ENCODE results near the gene ASPHD2. TPM values are rescaled to one million over a fixed set of nuclear protein-coding genes. Genes with fewer than 3 reads are reported as not detected.
A peak's percentile ranks its signal among the peaks of the same experiment; 100 is the strongest.

Gene ASPHD2
- total RNA-seq, result 1 to 10 TPM in 2 of 4 donors, under 1 TPM in 2; 0.20 to 2.2 (median 1.2) TPM

- 0 to 2% methylated on average over 11 to 40 of the region's 96 CpGs for WGBS, 2 donors (ENCODE audit: low coverage in 1 of 2)
- in situ Hi-C loops (cut with MboI; ENCODE audit: low pct_ligation_motif_present in 1 of 4, low pct_unique_long_range_greater_than_20kb in 1 of 4, low sequenced_read_pairs in 3 of 4) (no loop called here), intact Hi-C loops (cut with DNase I; ENCODE audit: low total_unique reads) (no loop called here)
- H3K9me3 ChIP-seq, result no peaks in the 10 kb centered on the region
- peaks cover 5 to 16% (median 10%) of the 10 kb centered on the region in 4 donors for H3K4me1 ChIP-seq
- no peaks in the 10 kb centered on the region for H3K36me3 ChIP-seq
- DNase-seq, result peak; percentile 69
- peaks cover 14% of the 10 kb centered on the region for H3K27me3 ChIP-seq
- peak within 1 kb of the TSS; percentile 58 to 82 (median 64) for H3K4me3 ChIP-seq
- TF ChIP-seq POLR2A (IDR thresholded peaks at IDR 0.05) (peak; percentile 55), POLR2AphosphoS5 (IDR thresholded peaks at IDR 0.05) (peak in 1 of 3 donors; percentile 41), EP300 (IDR thresholded peaks at IDR 0.05; ENCODE audit: low read depth) (no peak)
- TF ChIP-seq, protein P1, sequence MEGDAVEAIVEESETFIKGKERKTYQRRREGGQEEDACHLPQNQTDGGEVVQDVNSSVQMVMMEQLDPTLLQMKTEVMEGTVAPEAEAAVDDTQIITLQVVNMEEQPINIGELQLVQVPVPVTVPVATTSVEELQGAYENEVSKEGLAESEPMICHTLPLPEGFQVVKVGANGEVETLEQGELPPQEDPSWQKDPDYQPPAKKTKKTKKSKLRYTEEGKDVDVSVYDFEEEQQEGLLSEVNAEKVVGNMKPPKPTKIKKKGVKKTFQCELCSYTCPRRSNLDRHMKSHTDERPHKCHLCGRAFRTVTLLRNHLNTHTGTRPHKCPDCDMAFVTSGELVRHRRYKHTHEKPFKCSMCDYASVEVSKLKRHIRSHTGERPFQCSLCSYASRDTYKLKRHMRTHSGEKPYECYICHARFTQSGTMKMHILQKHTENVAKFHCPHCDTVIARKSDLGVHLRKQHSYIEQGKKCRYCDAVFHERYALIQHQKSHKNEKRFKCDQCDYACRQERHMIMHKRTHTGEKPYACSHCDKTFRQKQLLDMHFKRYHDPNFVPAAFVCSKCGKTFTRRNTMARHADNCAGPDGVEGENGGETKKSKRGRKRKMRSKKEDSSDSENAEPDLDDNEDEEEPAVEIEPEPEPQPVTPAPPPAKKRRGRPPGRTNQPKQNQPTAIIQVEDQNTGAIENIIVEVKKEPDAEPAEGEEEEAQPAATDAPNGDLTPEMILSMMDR (IDR thresholded peaks at IDR 0.05), result no peak
- peak within 1 kb of the TSS; percentile 75 to 89 (median 86) for H3K27ac ChIP-seq
Measured at GRCh38 chr22:26428515-26429457, at the start of gene ASPHD2. ASPHD2 (plus strand) TSS chr22:26429260; CDS start chr22:26433616, 4,356 bp downstream.

DNA sequence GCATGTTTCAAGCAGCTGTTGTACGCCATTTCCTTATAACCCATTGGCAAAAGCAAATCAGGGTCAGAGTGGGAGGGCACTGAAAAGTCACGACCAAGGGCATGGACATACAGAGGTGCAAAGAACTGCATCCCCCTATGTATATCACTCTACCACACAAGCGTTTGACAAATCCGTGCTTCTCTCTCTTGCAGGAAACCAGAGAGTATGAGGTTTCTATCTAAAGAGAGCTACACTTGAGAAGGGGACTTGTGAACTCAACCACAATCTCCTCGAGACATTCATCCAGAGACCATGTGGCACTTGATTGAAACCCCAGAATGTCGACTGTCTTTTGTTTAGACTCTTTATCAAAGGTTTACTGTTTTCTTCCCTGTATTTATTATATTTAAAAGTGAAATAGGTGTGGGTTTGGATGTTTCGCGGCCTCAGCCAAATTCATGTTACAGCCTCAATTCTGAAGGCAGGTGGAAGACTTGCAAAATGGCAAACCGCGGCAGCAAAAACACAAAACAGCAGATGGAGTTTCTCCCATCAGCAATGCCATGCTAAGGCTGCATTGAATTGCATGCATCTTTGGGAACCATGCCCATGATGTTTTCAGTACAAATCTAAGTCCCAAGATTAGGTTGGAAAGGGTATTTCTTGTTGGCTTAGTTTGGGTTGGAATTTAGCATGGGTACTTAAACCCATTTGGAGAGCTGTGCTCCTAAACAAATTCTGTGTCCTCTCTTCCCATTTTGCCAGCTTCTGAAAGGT is 48.8 kb upstream of the ASPHD2 start:
- intact Hi-C loops (cut with DNase I; ENCODE audit: low total_unique reads), result no loop called here
- WGBS, 2 donors (ENCODE audit: low coverage in 1 of 2), result 63 to 67% methylated on average over 6 to 10 of the region's 10 CpGs
- in situ Hi-C loops (cut with MboI; ENCODE audit: low pct_ligation_motif_present in 1 of 4, low pct_unique_long_range_greater_than_20kb in 1 of 4, low sequenced_read_pairs in 3 of 4), result no loop called here
- no peaks in the 10 kb centered on the region for H3K36me3 ChIP-seq
- H3K27ac ChIP-seq, result no peak overlapping the region
- H3K9me3 ChIP-seq, result no peaks in the 10 kb centered on the region
- no peak overlapping the region for H3K4me3 ChIP-seq
- H3K27me3 ChIP-seq, result peaks cover 63% of the 10 kb centered on the region
- H3K4me1 ChIP-seq, result no peaks in the 10 kb centered on the region
- no peak for DNase-seq
- no peak for TF ChIP-seq POLR2AphosphoS5 (IDR thresholded peaks at IDR 0.05)
- TF ChIP-seq, protein P1 (IDR thresholded peaks at IDR 0.05), result no peak
- no peak for TF ChIP-seq EP300 (IDR thresholded peaks at IDR 0.05; ENCODE audit: low read depth)
- TF ChIP-seq POLR2A (IDR thresholded peaks at IDR 0.05), result no peak

GRCh38 chr22:26382782-26383181 is 46.3 kb upstream of the ASPHD2 start:
- H3K27ac ChIP-seq, result no peak overlapping the region
- H3K4me1 ChIP-seq, result no peaks in the 10 kb centered on the region
- intact Hi-C loops (cut with DNase I; ENCODE audit: low total_unique reads), result no loop called here
- no peaks in the 10 kb centered on the region for H3K36me3 ChIP-seq
- no peaks in the 10 kb centered on the region for H3K9me3 ChIP-seq
- in situ Hi-C loops (cut with MboI; ENCODE audit: low pct_ligation_motif_present in 1 of 4, low pct_unique_long_range_greater_than_20kb in 1 of 4, low sequenced_read_pairs in 3 of 4), result no loop called here
- no peak for TF ChIP-seq POLR2AphosphoS5 (IDR thresholded peaks at IDR 0.05)
- no peak for TF ChIP-seq EP300 (IDR thresholded peaks at IDR 0.05; ENCODE audit: low read depth)
- no peak for TF ChIP-seq POLR2A (IDR thresholded peaks at IDR 0.05)
- TF ChIP-seq, protein P1 (IDR thresholded peaks at IDR 0.05), result no peak
- 57 to 59% methylated on average over 3 of the region's 3 CpGs for WGBS, 2 donors (ENCODE audit: low coverage in 1 of 2)
- no peak overlapping the region for H3K4me3 ChIP-seq
- peaks cover 41% of the 10 kb centered on the region for H3K27me3 ChIP-seq
- DNase-seq, result no peak

DNA sequence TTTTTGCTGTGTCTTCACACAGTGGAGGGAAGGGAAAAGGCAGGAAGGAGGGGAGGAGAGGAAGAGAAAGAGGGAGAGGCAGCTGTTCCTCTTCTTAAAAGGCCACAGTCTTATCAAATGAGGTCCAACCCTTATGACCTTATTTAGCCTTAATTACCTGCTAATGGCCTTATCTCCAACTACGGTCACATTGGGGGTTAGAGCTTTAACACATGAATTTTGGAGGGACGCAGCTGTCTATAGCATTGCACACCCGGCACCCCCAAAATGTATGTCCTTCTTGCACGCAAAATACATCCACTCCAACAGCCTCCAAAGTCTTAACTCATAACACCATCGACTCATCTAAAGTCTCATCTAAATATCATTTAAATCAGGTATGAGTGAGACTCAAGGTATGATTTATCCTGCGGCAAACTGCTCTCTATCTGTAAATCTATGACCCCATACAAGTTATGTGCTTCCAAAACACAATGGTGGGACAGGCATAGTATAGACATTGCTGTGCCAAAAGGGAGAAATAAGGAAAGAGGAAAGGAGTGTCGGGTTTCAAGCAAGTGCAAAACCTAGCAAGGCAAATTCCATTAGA is 45.0 kb upstream of the ASPHD2 start:
- 77 to 83% methylated on average over 6 to 7 of the region's 7 CpGs for whole genome bisulfite sequencing, 2 donors (ENCODE audit: low coverage in 1 of 2)
- Histone ChIP-seq H3K36me3 (no peaks in the 10 kb centered on the region), H3K9me3 (no peaks in the 10 kb centered on the region), H3K4me1 (no peaks in the 10 kb centered on the region), H3K27ac (no peak overlapping the region), H3K27me3 (peaks cover 38% of the 10 kb centered on the region), H3K4me3 (no peak overlapping the region)
- intact Hi-C loops (cut with DNase I; ENCODE audit: low total_unique reads) (no loop called here), in situ Hi-C loops (cut with MboI; ENCODE audit: low pct_ligation_motif_present in 1 of 4, low pct_unique_long_range_greater_than_20kb in 1 of 4, low sequenced_read_pairs in 3 of 4) (no loop called here)
- no peak for DNase-seq
- no peak for TF ChIP-seq EP300 (IDR thresholded peaks at IDR 0.05; ENCODE audit: low read depth)
- no peak for TF ChIP-seq POLR2A (IDR thresholded peaks at IDR 0.05)
- no peak for TF ChIP-seq POLR2AphosphoS5 (IDR thresholded peaks at IDR 0.05)
- TF ChIP-seq, protein P1 (IDR thresholded peaks at IDR 0.05), result no peak

Data from transverse colon (tissue), 4 donors.